GM18526 (cell line): Measurements from ENCODE around the gene CCDC152.

Experiments used
- POLR2A ChIP-seq: IDR thresholded peaks from 3 replicates; pipeline ENCODE4 v1.6.1; 2011; ENCODE audit not compliant: insufficient read length; ENCODE audit errors: extremely low read depth

CCDC152 gene

GRCh38 chr5:42767491-42768105 is 11.0 kb downstream of the CCDC152 start:
- TF ChIP-seq POLR2A, result no peak

DNA sequence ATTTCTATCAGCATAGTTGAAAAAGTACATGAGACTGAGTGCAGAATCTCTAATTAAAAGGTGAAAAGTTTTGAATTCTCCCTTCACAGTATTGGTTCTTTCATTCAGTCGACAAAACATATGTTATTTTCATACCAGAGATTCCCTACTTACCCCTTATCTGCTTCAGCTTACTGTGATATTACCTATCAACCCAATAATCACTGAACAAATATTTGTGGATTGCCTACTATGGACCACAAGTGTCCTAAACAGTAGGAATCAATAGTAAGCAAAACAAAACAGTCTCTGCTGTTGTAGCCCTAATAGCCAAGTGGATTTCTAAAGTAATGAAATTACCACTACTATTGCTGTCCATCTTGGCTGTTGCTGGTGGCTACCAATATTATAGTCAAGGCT is 11.5 kb downstream of the CCDC152 start:
- no peak for TF ChIP-seq POLR2A

GRCh38 chr5:42770003-42770402 is 13.4 kb downstream of the CCDC152 start:
- TF ChIP-seq POLR2A, result no peak

DNA sequence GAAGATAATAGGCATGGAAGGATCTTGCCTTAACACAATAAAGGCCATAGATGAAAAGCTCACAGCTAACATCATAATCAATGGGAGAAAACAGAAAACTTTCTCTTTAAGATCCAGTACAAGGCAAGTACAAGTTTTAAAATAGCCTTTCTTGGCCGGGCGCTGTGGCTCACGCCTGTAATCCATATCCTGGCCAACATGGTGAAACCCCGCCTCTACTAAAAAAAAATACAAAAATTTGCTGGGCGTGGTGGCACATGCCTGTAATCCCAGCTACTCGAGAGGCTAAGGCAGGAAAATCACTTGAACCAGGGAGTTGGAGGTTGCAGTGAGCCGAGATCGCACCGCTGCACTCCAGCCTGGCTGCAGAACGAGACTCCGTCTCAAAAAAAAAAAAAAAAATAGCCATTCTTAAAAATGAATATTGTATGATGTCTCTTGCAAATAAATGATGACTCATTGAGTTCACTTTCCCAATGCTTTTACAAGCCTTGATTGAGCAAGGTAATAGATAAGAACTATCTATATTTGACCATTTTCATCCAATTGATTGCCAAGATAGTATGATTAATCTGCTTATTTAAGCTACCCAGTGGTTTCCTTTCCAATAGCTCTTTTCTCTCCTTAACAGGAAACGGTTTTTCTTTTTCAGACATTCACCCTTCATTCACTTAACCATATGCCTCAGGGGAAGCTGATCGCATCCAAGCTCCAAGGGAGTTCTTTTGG is 15.8 kb downstream of the CCDC152 start:
- no peak for TF ChIP-seq POLR2A

GRCh38 chr5:42779083-42779482 is 22.5 kb downstream of the CCDC152 start:
- no peak for TF ChIP-seq POLR2A

DNA sequence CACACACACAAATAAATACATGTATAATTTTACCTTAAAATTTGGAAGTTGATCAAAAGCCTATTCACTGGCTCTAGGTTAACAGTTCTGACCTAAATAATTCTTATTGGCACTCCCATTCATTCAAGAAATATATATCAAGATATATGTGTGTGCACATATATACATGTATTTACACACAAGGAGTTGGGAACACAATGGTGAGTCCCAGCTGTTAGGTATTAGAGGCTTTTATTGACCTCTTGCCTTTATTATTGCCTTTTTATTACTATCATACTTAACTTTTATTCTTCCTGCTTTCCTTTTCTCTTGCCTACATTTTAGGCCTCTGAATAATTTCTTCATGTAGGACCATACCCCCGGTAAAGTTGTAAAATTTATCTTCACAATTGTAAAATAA is 25.0 kb downstream of the CCDC152 start:
- TF ChIP-seq POLR2A, result no peak

GRCh38 chr5:42784132-42784531 is 27.5 kb downstream of the CCDC152 start:
- no peak for TF ChIP-seq POLR2A

GRCh38 chr5:42785756-42786155 is 29.1 kb downstream of the CCDC152 start:
- TF ChIP-seq POLR2A, result no peak

DNA sequence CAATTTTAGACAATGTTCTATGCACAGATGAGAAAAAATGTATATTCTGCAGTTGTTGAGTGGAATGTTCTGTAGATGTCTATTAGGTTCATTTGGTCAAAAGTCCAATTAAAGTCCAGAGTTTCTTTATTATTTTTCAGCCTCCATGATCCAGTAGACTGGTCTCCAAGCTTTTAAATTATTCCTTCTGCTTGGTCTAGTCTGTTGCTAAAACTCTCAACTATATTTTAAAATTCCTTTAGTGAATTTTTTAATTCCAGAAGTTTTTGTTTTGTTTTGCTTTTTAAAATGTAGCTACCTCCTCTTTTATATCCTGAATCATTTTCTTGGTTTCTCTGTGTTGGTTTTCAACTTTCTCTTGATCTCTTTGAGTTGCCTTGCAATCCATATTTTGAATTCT is 30.5 kb downstream of the CCDC152 start:
- no peak for TF ChIP-seq POLR2A

DNA sequence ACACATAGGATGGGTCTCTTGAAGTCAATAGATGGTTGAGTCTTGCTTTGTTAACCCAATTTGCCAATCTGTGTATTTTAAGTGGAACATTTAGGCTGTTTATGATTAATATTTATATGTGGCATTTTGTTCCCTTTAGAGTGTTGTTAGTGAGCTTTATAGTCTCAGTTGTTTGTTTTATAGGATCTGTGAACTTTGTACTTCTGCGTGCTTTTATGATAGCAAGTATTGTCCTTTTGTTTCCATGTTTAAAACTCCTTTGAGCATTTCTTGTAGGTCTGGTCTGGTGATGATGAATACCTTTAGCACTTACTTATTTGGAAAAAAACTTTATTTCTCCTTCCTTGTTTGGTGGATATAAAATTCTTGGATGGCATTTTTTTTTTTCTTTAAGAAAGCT is 31.2 kb downstream of the CCDC152 start:
- no peak for TF ChIP-seq POLR2A

- TF ChIP-seq POLR2A, result no peak
Observed at GRCh38 chr5:42791151-42791550, 34.5 kb downstream of the CCDC152 start.

DNA sequence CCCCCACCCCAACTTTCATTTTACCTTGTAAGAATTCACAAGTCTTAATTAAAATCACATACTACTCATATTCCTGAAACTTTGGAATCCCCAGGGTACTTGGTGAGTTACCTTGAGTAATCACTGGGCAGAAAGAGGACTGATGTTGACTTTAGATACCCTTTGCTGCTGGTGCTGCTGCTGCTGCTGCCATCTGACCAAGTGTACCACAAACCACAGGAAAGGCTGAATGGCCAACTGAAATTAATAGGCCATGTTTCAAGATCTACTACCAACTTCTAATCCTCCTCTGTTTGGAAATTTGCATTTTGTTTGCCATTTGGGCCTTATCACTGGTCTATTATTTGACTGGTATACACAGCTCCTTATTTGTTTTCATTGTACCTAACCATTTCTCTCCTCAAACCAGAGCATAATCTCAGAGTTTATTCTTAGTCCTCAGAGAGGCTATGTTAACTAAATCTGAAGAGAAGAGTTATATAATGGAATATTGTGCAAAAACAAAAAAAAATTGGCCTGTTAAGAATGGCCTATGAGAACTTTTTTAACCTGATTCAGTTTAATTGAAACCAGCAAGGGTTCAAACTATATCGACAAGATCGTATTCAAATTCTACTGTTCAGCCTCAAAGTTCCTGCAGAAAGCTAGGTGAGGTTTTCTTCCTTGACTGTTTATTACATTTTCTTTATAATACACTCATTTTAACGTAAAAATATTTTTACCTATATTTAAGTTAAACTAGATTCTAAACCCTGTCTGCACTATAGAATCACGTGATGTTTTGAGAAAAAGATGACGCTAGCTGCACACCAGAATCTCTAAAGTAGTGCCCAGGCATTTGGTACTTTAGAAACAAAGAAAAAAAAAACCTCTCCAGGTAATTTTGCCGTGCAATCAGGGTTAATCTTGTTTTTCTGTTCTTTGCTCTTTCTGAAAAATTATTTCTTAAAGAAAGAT is 41.9 kb downstream of the CCDC152 start:
- no peak for TF ChIP-seq POLR2A

GRCh38 chr5:42799241-42799608 is 42.6 kb downstream of the CCDC152 start:
- TF ChIP-seq POLR2A, result no peak

- TF ChIP-seq POLR2A, result no peak
Observed at GRCh38 chr5:42799668-42800114, 43.1 kb downstream of the CCDC152 start.

- TF ChIP-seq POLR2A, result no peak
Observed at GRCh38 chr5:42800748-42801330, 44.2 kb downstream of the CCDC152 start.
